Bronchial epithelial cell (primary cell): ENCODE measurements around the gene NACC2. TPM values are rescaled to one million over a fixed set of nuclear protein-coding genes. Genes with fewer than 3 reads are reported as not detected.

Experiments used
- DNase-seq: peaks from one replicate; pipeline ENCODE4 v3.0.0-alpha.2; 2010; ENCODE audit warnings: low read depth
- FAIRE-seq: peaks from 2 replicates; lab custom pipeline; 2011; peaks lifted over from hg19 to GRCh38; lab: Jason Lieb, UNC
- H3K27me3 ChIP-seq: 2 replicates; pipeline ENCODE4 v1.5.1; 2011; ENCODE audit warnings: low read length; ENCODE audit not compliant: control insufficient read depth, insufficient read depth
- H3K36me3 ChIP-seq: 2 replicates; pipeline ENCODE4 v1.5.1; 2011; ENCODE audit warnings: low read length; ENCODE audit not compliant: control insufficient read depth, insufficient read depth
- H3K4me3 ChIP-seq: 2 replicates; pipeline ENCODE4 v1.5.1; 2011; ENCODE audit warnings: mild to moderate bottlenecking, low read depth, low read length, control low read depth
- CTCF ChIP-seq: IDR thresholded peaks from 2 replicates; pipeline ENCODE4 v1.5.1; 2011; ENCODE audit warnings: mild to moderate bottlenecking, moderate library complexity, low read length, control low read depth, inconsistent platforms; ENCODE audit not compliant: insufficient read depth, severe bottlenecking
- total RNA-seq: library from RNA; depleted of rRNA; stranded (reverse); fragments of >200 nt; gene quantifications from 2 replicates; pipeline ENCODE4 v1.2.1, GENCODE V29; 2014

The NACC2 gene
- total RNA-seq, 1 donor from 2014 or later: 7.6 TPM

- H3K4me3 ChIP-seq: no peak overlapping the region
- peaks cover 8% of the 10 kb centered on the region for H3K36me3 ChIP-seq
- H3K27me3 ChIP-seq: no peaks in the 10 kb centered on the region
- FAIRE-seq (no peak), DNase-seq (no peak)
- no peak for TF ChIP-seq CTCF
These were observed 76.6 kb downstream of the NACC2 start for GRCh38 chr9:136018257-136019031.

- Histone ChIP-seq H3K36me3 (peaks cover 11% of the 10 kb centered on the region), H3K4me3 (no peak overlapping the region), H3K27me3 (no peaks in the 10 kb centered on the region)
- FAIRE-seq: no peak
- no peak for TF ChIP-seq CTCF
- DNase-seq: no peak
These were observed 77.5 kb downstream of the NACC2 start for GRCh38 chr9:136017289-136018190.

- TF ChIP-seq CTCF: no peak
- H3K36me3 ChIP-seq: peaks cover 12% of the 10 kb centered on the region
- no peaks in the 10 kb centered on the region for H3K27me3 ChIP-seq
- DNase-seq: no peak
- H3K4me3 ChIP-seq: no peak overlapping the region
- FAIRE-seq: no peak
These were observed 78.4 kb downstream of the NACC2 start for GRCh38 chr9:136016572-136017288.

- FAIRE-seq: no peak
- no peak overlapping the region for H3K4me3 ChIP-seq
- no peaks in the 10 kb centered on the region for H3K27me3 ChIP-seq
- TF ChIP-seq CTCF: no peak
- DNase-seq: no peak
- peaks cover 14% of the 10 kb centered on the region for H3K36me3 ChIP-seq
These were observed 79.2 kb downstream of the NACC2 start for GRCh38 chr9:136015656-136016571.
